Measurements from ENCODE around the gene KCNAB1.

DNA sequence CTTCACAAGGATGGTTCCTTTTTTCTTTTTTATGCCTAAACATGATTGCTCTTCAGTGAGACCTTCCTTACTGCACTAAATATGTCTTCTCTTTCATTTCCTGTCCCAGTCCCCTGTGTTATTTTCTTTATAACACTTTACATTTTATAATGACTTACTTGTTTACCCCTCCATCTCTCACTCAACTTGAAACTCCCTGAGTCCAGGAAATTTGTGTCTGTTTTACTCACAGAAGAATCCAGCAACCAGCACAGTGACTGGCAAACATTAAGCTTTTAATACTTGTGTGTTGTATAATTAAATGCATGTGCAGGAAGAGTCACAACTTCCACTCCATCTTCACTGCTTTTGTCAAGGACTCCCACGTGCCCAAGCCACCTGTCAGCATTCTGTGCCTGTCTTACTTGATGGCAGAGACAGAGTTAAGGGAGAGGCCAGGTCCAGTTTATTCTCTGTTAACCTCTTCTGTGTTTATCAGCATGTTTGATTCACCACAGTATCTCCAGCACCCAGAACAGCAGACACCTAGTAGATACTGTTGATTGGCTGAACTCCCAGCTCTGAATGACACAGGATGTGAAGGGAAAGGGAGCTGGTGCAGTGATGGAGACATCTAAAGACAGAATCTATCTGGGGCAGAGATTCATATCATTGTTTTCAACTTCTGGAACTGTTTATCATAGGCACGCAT is 391.8 kb downstream of the KCNAB1 start:
- TF ChIP-seq CTCF (IDR thresholded peaks at IDR 0.05): no peak
- no peak for TF ChIP-seq POLR2A (IDR thresholded peaks at IDR 0.05)

Measured in transverse colon (tissue), 3 donors.